Activated CD4-positive, CD25-positive, alpha-beta regulatory T cell treated with anti-CD3 and anti-CD28 coated beads, Interleukin-2, amount 50 U/mL, for 16 hours (primary cell): ENCODE data around the gene BPHL.
"Not testable (repeated sequence)": the region's sequence is repeated elsewhere in the genome, so short reads cannot be mapped to it uniquely, and the experiment has no call there.

Experiments used
- DNase-seq: peaks from one replicate; pipeline ENCODE4 v3.0.0-alpha.2; 2020; ENCODE audit warnings: low read depth, low spot score

BPHL gene

DNA sequence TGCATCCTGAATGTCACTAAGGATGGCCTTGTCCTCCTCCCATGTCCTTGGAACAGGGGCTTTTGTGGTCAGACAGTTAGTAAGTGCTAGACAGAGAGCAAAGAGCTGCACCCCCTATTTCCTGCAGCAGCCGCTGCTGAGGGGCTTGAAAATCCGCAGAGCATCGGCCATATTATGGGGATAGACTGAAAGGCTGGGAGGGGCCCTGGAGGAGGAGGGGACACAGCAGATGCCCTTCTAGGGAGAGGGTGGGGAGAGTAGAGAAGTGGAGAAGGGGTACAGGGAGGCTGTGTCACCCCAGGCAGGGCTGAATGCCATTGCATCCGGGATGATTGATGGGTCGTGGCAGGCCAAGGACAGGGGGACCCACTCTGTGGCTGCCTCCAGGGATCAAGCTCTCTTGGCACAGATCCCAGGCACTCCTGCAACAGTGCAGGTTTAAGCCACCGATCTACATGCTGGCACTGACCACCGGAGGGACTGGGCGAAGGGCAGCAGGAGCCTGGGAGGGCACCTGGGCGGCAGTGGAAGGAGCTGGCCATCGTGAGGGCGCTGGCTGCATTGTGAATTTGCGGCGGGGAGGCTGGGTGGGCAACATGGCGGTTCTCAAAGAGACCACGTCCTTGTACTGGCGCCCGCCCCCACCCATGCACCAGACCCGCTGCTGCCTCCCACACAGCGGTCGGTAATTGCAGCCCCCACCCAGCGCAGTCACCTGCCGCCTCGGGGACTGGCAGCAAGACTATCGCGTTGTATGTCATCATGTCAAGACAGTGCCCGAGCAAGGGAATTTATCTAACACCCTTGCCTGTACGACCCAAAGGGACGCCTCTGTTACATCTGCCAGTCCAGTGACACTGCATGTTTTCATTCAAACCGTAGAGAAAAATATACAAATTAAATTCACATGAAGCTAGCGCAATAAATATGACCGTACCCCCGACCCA lies 37.9 kb downstream of the BPHL start:
- DNase-seq, result not testable (repeated sequence)

- peak; percentile 79 for DNase-seq
Measured at GRCh38 chr6:3157131-3157933, 38.8 kb downstream of the BPHL start, which contains the start of gene TUBB2A. TUBB2A (minus strand) TSS chr6:3157544; CDS start chr6:3157463, 81 bp downstream.

DNA sequence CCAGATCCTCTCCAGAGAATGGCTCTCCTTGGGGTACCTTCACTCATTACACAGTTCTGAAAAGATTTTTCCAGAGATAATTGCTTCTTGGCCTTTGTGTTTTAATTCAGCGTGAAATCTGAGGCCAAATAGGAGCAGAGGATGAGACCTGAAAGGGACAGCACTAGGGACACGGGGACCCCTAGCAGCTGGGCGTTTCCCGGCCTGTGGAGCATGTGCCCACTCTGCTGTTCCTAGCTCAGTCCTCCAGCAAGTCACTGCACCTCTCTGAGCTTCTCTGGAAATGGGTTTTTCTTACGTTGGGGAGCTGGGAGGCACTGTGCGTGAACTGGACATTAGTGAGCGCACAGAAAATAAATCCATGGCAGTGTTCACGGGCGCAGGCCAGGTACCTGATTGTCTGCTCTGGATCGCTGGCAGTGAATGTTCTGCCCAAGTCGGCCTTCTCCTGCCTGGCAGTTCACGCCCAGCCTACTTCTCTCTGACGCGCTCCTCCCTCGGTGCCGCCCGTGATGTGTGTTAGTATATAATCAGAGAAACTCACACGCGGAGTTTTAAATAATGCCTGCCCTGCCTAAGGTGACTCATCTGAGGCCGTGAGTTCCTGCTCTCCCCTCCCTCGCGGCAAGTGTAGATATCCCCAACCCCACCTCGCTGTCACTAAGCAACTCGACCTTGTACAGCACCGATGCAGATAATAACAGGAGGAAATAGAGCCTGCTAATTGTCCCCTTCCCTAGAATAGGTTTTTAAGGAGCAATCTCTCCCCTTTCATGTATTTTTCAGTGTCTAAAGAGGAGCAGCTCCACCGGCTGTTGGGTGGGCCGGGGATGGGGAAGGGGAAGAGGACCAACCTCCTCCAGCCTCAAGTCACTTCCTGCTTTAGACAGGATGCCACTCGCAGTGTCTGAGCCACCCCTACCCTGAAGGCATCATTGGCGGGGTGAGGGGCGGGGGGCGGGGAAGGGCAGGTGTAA lies 41.6 kb downstream of the BPHL start:
- peak; percentile 48 for DNase-seq

DNA sequence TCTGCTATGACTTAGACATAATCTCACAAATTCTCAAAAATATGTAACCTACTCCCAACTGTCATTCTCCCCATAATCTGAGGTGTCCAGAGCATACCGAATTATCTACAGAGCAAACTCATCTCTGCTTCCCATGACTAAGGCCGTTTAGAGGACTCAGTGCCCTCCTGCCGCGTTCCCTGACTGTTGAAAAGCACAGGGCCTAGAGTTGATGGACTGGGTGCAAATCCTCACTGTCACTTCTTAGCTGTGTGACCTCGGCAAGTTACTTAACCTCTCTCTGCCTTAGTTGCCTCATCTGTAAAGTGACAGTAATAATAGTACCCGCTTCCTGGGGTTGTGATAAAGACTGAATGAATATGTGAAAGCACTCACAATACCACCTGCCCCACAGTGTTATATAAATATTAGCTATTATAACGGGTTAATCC lies 43.6 kb downstream of the BPHL start:
- no peak for DNase-seq

GRCh38 chr6:3162565-3163247 lies 44.2 kb downstream of the BPHL start:
- DNase-seq, result no peak

- no peak for DNase-seq
Measured at GRCh38 chr6:3163248-3163594, 44.7 kb downstream of the BPHL start.

DNA sequence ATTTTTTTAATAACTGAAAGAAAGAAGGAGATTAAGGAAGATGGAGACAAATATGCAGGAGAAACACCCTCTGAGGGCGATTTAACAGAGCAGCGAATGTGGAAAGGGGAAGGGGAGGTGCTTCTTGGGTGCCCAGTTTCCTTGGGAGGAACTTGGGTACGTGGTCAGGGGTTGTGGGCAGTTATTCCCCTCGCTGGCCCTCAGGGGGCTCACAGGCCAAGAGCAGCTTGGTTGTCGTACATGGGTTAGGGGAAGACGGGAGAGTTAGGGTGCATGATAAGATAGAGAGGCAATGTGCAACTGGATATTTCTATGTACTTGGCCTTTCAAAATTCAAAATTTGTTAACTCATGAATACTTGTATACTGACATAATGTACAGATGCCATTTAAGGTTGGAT lies 45.9 kb downstream of the BPHL start:
- no peak for DNase-seq

DNA sequence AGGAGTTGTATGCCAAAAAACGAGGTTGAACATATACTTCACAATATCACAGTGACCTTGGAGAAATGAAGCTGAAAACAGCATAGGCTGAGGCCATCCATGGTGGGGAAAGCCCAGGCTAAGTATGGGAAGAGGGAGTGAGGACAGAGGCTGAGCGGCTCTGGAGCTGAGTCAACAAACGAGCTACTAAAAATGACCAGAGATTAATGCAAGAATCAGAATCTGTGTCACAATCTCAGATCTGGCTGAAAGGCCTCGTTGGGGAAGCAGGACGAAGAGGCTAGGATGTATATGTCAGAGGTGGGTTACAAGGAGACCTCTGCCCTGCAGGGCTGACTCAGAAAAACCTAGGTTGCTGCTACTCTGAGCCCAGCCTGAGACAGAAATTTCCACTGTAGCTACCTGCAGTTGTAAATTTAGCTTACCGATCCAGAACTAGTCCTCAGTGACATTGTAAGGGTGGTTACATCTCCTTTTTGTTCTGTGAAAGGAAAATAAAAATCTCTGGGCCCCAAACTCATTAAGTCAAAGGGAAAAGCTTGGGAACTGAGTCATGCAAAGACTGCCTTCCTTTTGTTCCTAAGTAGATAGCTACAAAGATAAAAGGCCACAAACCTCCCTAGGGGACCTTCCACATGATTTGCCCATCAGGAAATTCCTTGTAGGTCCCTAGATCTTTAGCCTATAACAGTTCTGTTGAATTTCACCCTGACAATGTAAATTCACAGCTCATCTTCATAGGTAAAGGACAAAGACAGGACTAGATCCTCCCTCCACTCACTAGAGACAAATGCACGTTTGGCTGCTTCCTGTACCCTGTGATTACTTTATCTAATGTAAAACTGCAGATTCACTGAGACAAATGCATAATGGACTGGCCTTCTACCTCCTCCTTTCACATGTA lies 47.4 kb downstream of the BPHL start:
- no peak for DNase-seq

DNA sequence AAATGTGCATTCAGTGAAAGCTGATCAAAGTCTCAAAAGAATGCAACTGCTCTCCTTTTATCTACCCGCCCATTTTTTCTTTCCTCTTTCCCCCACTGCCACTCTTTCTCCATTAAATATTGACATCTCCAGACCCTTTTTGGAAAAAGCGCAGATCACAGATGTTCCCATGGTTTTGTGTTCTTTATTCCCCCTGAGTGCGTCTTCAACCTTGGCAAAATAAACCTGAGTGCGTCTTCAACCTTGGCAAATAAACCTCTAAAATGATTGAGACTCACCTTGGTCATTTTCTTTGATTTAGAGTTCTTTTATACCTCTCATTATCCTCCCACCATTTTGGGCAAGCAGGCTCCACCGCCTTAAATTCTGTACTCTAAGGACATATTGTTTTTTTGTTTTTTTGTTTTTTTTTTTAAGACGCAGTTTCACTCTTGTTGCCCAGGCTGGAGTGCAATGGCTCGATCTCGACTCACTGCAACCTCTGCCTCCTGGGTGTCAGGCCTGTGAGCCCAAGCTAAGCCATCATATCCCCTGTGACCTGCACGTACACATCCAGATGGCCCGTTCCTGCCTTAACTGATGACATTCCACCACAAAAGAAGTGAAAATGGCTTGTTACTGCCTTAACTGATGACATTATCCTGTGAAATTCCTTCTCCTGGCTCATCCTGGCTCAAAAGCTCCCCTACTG lies 48.2 kb downstream of the BPHL start:
- not testable (repeated sequence) for DNase-seq

- DNase-seq, result not testable (repeated sequence)
Measured at GRCh38 chr6:3168046-3168445, 49.5 kb downstream of the BPHL start.

- not testable (repeated sequence) for DNase-seq
Measured at GRCh38 chr6:3170676-3171075, 52.2 kb downstream of the BPHL start.

DNA sequence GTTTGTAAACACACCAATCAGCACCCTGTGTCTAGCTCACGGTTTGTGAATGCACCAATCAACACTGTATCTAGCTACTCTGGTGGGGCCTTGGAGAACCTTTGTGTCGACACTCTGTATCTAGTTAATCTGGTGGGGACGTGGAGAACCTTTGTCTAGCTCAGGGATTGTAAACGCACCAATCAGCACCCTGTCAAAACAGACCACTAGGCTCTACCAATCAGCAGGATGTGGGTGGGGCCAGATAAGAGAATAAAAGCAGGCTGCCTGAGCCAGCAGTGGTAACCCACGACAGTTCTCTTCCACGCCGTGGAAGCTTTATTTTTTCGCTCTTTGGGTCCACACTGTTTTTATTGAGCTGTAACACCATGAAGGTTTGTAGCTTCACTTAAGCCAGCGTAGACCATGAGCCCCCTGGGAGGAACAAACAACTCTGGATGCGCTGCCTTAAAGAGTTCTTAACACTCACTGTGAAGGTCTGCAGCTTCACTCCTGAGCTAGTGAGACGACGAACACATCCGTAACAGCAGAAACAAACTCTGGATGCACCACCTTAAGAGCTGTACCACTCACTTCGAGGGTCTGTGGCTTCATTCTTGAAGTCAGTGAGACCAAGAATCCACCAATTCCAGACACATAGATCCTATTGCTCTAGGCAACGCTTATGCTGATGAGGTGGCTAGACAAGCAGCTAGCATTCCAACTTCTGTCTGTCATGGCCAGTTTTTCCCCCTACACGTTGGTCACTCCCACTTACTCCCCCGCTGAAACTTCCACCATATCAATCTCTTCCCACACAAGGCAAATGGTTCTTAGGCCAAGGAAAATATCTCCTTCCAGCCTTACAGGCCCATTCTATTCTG lies 53.0 kb downstream of the BPHL start:
- DNase-seq, result not testable (repeated sequence)

DNA sequence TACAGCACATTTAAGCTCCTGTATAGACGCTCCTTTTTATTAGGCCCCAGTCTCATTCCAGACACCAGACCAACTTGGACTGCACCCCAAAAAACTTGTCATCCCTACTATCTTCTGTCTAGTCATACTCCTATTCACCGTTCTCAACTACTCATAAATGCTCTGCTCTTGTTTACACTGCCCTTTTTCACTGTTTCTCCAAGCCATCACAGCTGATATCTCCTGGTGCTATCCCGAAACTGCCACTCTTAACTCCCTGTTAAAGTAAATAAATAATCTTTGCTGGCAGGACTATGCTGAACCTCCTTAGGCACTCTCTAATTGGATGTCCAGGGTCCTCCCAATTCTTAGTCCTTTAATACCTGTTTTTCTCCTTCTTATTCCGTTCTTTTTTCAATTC lies 54.3 kb downstream of the BPHL start:
- DNase-seq, result not testable (repeated sequence)

DNA sequence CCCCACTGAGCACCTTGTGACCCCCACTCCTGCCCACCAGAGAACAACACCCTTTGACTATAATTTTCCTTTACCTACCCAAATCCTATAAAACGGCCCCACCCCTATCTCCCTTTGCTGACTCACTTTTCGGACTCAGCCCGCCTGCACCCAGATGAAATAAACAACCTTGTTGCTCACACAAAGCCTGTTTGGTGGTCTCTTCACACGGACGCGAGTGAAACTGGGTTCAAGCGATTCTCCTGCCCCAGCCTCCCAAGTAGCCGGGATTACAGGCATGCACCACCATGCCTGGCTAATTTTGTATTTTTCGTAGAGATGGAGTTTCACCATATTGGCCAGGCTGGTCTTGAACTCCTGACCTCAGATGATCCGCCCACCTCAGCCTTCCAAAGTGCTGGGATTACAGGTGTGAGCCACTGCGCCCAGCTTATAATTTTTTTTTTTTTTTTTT lies 55.2 kb downstream of the BPHL start:
- not testable (repeated sequence) for DNase-seq

GRCh38 chr6:3175715-3176402 lies 57.3 kb downstream of the BPHL start:
- no peak for DNase-seq

DNA sequence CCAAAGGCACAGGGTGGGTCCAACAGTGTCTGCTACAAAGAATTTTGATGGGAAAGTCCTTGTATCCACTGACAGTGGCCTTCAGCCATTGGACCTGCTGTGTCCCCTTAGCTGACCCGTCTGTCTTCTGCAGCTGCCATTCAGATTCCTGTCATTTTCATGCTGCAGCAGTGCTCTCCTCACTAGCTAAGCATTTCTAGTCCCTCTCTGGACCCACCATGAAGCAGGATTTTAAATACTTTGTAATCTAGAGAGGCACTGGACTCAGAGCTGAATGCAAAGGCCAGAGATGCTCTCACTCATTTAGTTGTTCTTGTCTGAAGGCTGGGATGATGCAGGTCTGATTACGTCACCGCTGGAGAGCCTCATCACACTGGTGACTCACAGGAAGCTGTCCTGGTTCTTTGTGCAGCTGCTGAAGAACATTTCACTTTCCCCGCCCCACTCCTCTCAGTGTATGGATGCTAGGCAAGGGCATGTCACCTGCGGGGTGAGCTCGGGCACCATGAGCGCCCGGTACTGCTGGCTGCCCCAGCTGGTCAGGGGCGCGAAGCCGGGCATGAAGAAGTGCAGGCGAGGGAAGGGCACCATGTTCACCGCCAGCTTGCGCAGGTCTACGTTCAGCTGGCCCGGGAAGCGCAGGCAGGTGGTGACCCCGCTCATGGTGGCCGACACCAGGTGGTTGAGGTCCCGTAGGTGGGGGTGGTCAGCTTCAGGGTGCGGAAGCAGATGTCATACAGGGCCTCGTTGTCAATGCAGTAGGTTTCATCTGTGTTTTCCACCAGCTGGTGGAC lies 58.2 kb downstream of the BPHL start:
- no peak for DNase-seq

GRCh38 chr6:3178666-3179065 lies 60.2 kb downstream of the BPHL start:
- not testable (repeated sequence) for DNase-seq
